AG09319 (cell line): ENCODE results near the gene BHLHE40.

ENCODE experiments used
- DNase-seq: peaks from one replicate; pipeline ENCODE4 v3.0.0-alpha.2; 2010; ENCODE audit warnings: low read depth; ENCODE audit errors: extremely low read depth
- CTCF ChIP-seq: IDR thresholded peaks from 2 replicates; pipeline ENCODE4 v1.5.1; 2011; ENCODE audit warnings: low read depth, mild to moderate bottlenecking, inconsistent platforms, low read length, moderate library complexity

The BHLHE40 gene

GRCh38 chr3:5006755-5007202 lies 27.5 kb downstream of the BHLHE40 start:
- TF ChIP-seq CTCF, result no peak
- DNase-seq, result no peak

GRCh38 chr3:5007873-5008272 lies 28.6 kb downstream of the BHLHE40 start:
- DNase-seq, result no peak
- TF ChIP-seq CTCF, result no peak

GRCh38 chr3:5009506-5010109 lies 30.4 kb downstream of the BHLHE40 start:
- no peak for DNase-seq
- no peak for TF ChIP-seq CTCF

- DNase-seq, result no peak
Measured at GRCh38 chr3:5010140-5010539, 30.9 kb downstream of the BHLHE40 start.

GRCh38 chr3:5010706-5011554 lies 31.7 kb downstream of the BHLHE40 start:
- no peak for TF ChIP-seq CTCF
- peak; percentile 69 for DNase-seq

More at GRCh38 chr3:5010140-5010539, 30.9 kb downstream of the BHLHE40 start:
- TF ChIP-seq CTCF, result no peak

- DNase-seq, result no peak
- no peak for TF ChIP-seq CTCF
Measured at GRCh38 chr3:5011555-5012256, 32.5 kb downstream of the BHLHE40 start.

GRCh38 chr3:5012367-5012766 lies 33.1 kb downstream of the BHLHE40 start:
- TF ChIP-seq CTCF, result no peak
- no peak for DNase-seq
